Activated T-helper 1 cell treated with anti-CD3 and anti-CD28 coated beads, Interleukin-2, amount 50 U/mL, for 16 hours (primary cell): ENCODE results near the gene C13orf42.

Experiments used
- DNase-seq, 2 donors: peaks; one replicate each; pipeline ENCODE4 v3.0.0-alpha.2; 2020; ENCODE audit warnings: low read depth in 1 of 2, low spot score in 1 of 2

The C13orf42 gene

DNA sequence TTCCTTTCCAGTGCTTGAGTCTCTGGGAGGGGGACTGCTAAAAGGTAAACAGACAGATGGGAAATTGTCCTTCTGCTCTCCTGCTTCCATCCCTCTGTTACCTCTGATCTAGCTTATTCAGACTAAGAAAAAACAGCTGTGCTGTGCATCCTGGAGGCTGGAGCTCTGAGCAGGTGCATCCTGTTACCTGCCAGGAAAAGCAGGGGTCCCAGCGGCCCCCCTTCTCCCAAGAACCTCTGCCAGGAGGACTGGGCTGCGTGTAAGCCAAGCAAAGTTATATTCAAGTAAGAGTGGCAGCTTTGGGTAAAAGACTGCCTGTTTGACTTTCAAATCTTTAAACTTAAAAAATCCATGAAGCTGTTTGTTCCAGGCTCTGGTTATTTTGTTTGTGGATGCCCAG lies 75.1 kb downstream of the C13orf42 start:
- DNase-seq = no peak

DNA sequence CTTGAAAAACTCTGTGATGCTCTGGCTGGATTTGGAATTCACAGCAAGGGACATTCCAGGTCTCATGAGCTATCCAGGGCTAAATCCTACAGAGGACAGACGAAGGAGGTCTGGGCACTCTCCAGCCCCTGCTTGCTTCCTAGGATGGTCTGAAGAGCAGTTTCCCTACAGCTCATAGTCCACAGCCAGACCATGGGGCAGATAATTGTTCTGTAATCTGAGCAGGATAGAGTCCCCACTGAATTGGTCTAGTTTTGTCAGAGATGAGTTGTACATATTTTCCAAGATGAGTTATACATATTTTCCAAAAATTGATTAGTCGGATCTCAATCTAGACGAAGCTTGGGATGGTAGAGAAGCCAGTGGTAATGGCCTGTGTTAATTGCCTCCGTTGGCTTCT lies 75.6 kb downstream of the C13orf42 start:
- DNase-seq = no peak

DNA sequence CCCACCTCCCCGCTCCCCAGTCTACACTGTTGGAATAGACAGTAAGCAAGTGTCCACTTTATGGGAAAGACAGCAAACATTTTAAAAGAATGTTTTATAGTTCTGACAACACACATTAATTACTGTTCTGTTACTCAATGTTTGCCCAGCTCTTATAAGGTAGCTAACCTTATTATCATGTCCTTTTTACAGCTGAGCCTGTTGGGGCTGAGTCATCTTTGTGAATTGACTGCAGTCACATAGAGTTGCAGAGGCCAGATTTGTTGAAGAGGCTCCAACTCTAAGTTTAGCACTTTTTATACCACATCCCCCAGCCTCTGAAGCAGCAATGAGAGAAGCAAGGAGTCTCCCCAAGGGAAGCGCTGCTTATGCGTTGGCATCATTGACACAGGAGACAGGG lies 76.2 kb downstream of the C13orf42 start:
- no peak for DNase-seq

- DNase-seq = no peak
Observed at GRCh38 chr13:51033421-51034185, 77.5 kb downstream of the C13orf42 start.

- DNase-seq = no peak
Observed at GRCh38 chr13:51032831-51033230, 78.2 kb downstream of the C13orf42 start.
